Subcutaneous adipose tissue (tissue), 4 donors: Measurements from ENCODE around the gene FIGNL2. TPM values are rescaled to one million over a fixed set of nuclear protein-coding genes. Genes with fewer than 3 reads are reported as not detected.

Experiments
- CTCF ChIP-seq: fragments of 450-650 bp; IDR thresholded peaks from one replicate; pipeline ENCODE4 v1.5.1; 2016; ENCODE audit warnings: low read depth, mild to moderate bottlenecking, control low read depth, antibody characterized with exemption, moderate library complexity
- total RNA-seq, 4 donors: library from RNA; depleted of rRNA; stranded (reverse); fragments of >200 nt; gene quantifications; one replicate each; pipeline ENCODE4 v1.1.0, GENCODE V29; 2016

Gene FIGNL2
- total RNA-seq, 4 donors from 2014 or later: 0.16 to 1.1 (median 0.37) TPM

GRCh38 chr12:51845482-51845881, 3.0 kb downstream of the FIGNL2 start:
- no peak for TF ChIP-seq CTCF

- no peak for TF ChIP-seq CTCF
Observed at GRCh38 chr12:51844854-51845253, 3.7 kb downstream of the FIGNL2 start.

- TF ChIP-seq CTCF: no peak
Observed at GRCh38 chr12:51841727-51842126, 6.8 kb downstream of the FIGNL2 start.

GRCh38 chr12:51840966-51841365, 7.6 kb downstream of the FIGNL2 start:
- no peak for TF ChIP-seq CTCF

GRCh38 chr12:51839310-51839947, 9.1 kb downstream of the FIGNL2 start:
- TF ChIP-seq CTCF: no peak

GRCh38 chr12:51838762-51839161, 9.8 kb downstream of the FIGNL2 start:
- no peak for TF ChIP-seq CTCF

- TF ChIP-seq CTCF: no peak
Observed at GRCh38 chr12:51838036-51838435, 10.5 kb downstream of the FIGNL2 start.
